GM21717 (cell line): ENCODE results near the gene RGS16.
A peak's percentile ranks its signal among the peaks of the same experiment; 100 is the strongest.

ENCODE experiments used
- ATAC-seq: cut with Tn5 transposase; IDR thresholded peaks from one replicate; pipeline ENCODE4 v1.9.1; 2021; ENCODE audit warnings: mild to moderate bottlenecking, moderate library complexity; ENCODE audit not compliant: unreplicated experiment

The RGS16 gene

GRCh38 chr1:182630586-182630985 is 26.4 kb upstream of the RGS16 start:
- no peak for ATAC-seq

GRCh38 chr1:182629499-182630096 is 25.4 kb upstream of the RGS16 start:
- peak; percentile 67 for ATAC-seq

GRCh38 chr1:182629080-182629479 is 24.9 kb upstream of the RGS16 start:
- no peak for ATAC-seq

- no peak for ATAC-seq
These were observed 24.5 kb upstream of the RGS16 start for GRCh38 chr1:182628657-182629056.

DNA sequence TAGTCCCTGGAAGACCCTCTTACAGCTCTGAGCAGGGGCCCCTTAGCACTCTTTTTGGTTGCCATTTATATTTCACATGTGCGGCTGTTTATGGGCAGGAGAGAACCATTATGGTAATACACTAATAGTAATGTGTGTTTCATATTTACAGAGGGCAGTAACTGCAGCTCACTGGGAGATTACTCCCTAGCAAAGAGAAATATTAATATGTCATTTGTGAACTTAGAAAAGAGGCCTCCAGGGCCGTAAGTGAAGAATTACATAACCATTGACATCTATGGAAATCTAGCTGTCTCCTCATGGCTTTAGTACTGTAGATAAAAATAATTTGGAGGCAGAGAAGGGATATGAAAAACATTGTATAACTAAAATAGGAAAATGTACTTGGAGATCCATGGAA is 23.4 kb upstream of the RGS16 start:
- ATAC-seq, result no peak

DNA sequence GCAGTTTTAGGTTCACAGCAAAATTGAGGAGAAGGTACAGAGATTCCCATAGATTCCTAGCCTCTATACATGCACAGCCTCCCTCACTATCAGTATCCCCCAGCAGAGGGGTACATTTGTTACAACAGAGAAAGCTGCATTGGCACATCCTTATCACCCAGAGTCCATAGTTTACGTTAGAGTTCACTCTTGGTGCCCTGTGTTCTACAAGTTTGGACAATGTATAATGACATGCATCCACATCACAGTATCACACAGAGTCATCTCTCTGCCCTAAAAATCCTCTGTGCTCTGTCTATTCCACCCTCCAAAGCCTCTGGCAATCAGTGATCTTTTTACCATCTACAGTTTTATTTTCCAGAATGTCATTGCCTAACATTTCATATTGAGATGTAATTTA is 22.3 kb upstream of the RGS16 start:
- ATAC-seq, result no peak

DNA sequence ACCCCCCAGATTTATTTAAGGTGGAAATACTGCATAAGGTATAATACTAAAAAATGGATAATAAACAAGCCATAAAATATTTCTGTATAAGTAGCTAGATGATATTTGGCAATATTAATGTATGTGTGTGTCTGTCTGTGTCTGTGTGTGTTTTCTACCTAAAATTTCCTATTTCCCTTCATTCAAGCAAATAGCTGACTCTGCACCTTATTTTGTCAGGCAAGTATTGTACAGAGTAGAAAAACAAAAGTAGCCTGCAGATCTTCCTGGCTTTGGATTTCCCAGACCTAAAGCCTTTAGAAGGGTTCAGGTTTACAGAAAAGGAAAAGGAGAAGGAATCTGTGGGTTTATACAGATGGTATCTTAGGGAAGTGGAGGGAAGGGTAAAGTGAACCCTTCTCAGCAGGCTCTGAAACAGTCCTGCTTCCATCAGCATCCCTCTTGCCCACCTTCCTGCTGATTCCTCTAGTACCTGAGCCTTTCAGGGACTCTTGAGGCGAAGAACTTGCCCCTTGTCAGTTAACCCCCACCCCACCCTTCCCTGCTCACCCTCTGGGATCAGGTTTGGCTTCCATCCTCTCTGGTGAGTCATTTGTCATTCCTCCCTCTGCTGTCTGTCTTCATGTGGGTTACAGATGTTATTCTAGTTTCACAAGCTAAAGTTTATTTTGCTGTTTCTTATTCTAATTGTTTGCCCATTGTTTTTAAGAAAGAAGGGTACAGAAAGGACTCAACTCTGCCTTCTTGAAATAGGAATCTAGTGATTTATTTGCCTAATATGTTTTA is 21.7 kb upstream of the RGS16 start:
- no peak for ATAC-seq

DNA sequence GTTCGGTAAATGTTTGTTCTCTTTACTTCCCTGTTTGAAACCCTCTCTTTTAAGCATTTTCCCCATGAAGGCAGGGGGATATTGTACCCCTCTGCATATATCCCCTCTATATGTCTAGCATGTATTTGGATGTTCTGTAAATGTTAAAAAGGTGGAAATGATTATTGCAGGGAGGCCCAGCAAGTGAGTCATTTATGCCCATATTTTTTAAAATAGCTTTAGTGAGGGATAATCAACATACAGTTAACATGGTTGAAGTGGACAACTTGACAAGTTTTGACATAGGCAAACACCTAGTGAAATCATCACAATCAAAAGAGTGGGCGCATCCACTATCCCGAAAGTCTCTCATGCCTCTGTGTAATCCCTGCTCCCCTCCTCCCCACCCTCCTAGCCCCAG is 20.8 kb upstream of the RGS16 start:
- no peak for ATAC-seq

DNA sequence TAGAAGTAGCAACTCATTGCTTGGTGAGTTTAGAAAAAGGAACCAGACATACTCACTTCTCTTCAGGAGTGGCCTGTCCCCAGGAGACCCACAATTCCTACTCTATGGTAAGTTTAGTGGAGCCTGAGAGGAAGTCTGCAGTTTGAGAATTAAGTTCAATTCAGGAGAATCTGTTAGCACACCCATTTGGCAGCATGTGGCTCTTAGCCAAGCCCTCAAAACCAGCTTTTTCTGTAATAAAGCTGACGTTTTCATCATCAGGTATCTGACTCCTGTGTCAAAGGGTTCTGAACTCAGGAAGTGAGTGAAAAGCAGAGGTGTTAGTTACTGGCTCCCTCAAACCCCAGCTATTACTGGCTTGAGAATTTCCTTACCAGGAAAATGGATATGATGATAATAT is 20.4 kb upstream of the RGS16 start:
- ATAC-seq, result no peak

- peak; percentile 51 for ATAC-seq
These were observed 18.8 kb upstream of the RGS16 start for GRCh38 chr1:182622901-182623528.

DNA sequence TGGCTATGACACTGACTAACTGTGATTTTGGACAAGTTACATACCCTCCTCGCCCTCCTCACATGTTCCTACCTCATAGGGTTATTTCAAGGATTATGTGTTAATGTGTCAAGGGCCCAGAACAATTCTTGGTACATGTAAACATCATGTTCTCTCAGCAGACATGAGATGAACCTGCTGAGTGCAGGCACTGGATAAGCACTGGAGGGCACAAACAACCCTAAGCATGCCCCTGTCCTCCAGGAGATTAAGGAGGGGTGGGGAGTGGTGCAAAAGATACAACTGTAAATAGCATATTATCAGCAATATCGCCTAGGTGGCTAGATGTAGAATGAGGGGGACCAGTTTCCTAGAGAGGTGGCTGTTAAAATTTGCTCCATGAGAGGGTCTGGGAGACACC is 17.7 kb upstream of the RGS16 start:
- no peak for ATAC-seq

GRCh38 chr1:182620924-182621585 is 16.9 kb upstream of the RGS16 start:
- ATAC-seq, result no peak

GRCh38 chr1:182617734-182618351 is 13.7 kb upstream of the RGS16 start:
- no peak for ATAC-seq

DNA sequence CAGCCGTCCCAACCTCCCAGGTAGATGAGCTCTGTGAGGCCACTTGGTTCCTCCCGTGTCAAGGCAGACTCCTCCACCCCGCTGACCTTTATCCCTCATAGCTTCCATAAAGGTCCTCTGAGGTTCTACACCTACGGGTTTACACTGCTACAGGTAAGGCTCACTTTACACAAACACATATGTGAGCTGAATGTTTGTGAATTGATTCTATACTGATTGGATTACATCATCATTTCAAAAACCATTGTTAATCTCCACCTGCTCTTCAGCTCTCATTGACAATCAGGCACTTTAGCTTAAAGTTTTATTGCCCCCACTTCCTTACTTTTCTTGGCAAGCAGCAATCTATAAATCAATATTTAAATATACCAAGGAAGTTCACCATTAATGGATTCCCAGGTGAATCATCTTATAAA is 12.8 kb upstream of the RGS16 start:
- no peak for ATAC-seq

- peak; percentile 67 for ATAC-seq
These were observed 12.2 kb upstream of the RGS16 start for GRCh38 chr1:182616130-182617013.

GRCh38 chr1:182615468-182616129 is 11.4 kb upstream of the RGS16 start:
- peak; percentile 28 for ATAC-seq

- ATAC-seq, result peak; percentile 34
These were observed 10.7 kb upstream of the RGS16 start for GRCh38 chr1:182614796-182615454.

GRCh38 chr1:182611787-182612186 is 7.6 kb upstream of the RGS16 start:
- ATAC-seq, result no peak

GRCh38 chr1:182611326-182611725 is 7.1 kb upstream of the RGS16 start:
- ATAC-seq, result no peak
